Ishikawa (cell line): ENCODE data around the gene COMMD2.

Experiments used
- EP300 ChIP-seq: IDR thresholded peaks from 2 replicates; pipeline ENCODE4 v1.6.1; 2012; ENCODE audit warnings: borderline replicate concordance
- FOXM1 ChIP-seq: IDR thresholded peaks from 2 replicates; pipeline ENCODE4 v1.6.1; 2012; ENCODE audit warnings: low read depth, borderline replicate concordance
- YY1 ChIP-seq: IDR thresholded peaks from 2 replicates; pipeline ENCODE4 v1.6.1; 2012; ENCODE audit warnings: low read depth
- TF ChIP-seq, protein P1 (sequence below): IDR thresholded peaks from 2 replicates; pipeline ENCODE4 v1.6.1; 2012

DNA sequence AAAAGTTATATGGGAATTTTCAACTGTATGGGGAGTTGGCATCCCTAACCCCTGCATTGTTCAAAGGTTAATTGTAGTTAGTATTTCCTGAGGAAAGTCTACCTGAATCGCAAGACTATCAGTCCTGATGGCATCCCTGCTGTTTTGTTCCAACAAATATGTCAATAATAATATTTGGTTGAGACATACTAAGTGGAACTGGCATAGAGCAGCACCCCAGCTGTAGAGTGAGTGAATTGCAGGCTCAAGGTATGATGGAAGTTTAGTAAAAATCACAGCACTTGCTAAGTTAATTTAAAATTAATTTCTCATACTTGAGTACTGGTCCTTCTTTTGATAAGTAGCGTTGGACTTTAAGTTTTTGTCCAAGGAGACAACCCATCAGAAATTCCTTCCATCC, 18.0 kb upstream of the COMMD2 start:
- TF ChIP-seq EP300 = no peak
- no peak for TF ChIP-seq FOXM1
- TF ChIP-seq, protein P1, sequence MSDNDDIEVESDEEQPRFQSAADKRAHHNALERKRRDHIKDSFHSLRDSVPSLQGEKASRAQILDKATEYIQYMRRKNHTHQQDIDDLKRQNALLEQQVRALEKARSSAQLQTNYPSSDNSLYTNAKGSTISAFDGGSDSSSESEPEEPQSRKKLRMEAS = no peak
- TF ChIP-seq YY1 = no peak
